Esophagus squamous epithelium (tissue), 5 donors: ENCODE data around the gene GFOD2. TPM values are rescaled to one million over a fixed set of nuclear protein-coding genes. Genes with fewer than 3 reads are reported as not detected.

ENCODE experiments used
- DNase-seq: peaks from one replicate; lab custom pipeline; 2025; lab: John Stamatoyannopoulos, UW
- H3K27ac ChIP-seq, 4 donors: fragments of 200-600 bp; sonication (generic); one replicate each; pipeline ENCODE4 v1.5.1; 2016 to 2019; ENCODE audit warnings: mild to moderate bottlenecking in 1 of 4
- H3K27me3 ChIP-seq, 4 donors: fragments of 200-600 bp; sonication (generic); 1 replicate in 3 of 4; 2 replicates in 1 of 4; pipeline versions ENCODE4 v1.5.1 to v1.6.0; 2017 to 2021; ENCODE audit warnings: antibody characterized with exemption in 1 of 4
- H3K36me3 ChIP-seq, 3 donors: fragments of 200-600 bp; sonication (generic); one replicate each; pipeline ENCODE4 v1.5.1; 2016 to 2019
- H3K4me1 ChIP-seq, 3 donors: fragments of 200-600 bp; sonication (generic); one replicate each; pipeline ENCODE4 v1.5.1; 2017 to 2019
- H3K4me3 ChIP-seq, 4 donors: fragments of 200-600 bp; sonication (generic); 1 replicate in 3 of 4; 2 replicates in 1 of 4; pipeline ENCODE4 v1.5.1; 2016 to 2019; ENCODE audit warnings: mild to moderate bottlenecking in 2 of 4, moderate library complexity in 1 of 4
- H3K9me3 ChIP-seq, 3 donors: fragments of 200-600 bp; sonication (generic); one replicate each; pipeline ENCODE4 v1.5.1; 2016 to 2019
- CTCF ChIP-seq, 6 experiments: fragments of 450-650 bp in 4 of 6; fragments of 200-600 bp in 2 of 6; sonication (generic) in 2 of 6; IDR thresholded peaks; one replicate each; pipeline ENCODE4 v1.5.1; 2016 to 2019; ENCODE audit warnings: antibody characterized with exemption in 6 of 6, mild to moderate bottlenecking in 4 of 6, moderate library complexity in 4 of 6
- POLR2A ChIP-seq, 4 donors: fragments of 450-650 bp; IDR thresholded peaks; one replicate each; pipeline ENCODE4 v1.6.1; 2017; ENCODE audit warnings: antibody characterized with exemption in 4 of 4, mild to moderate bottlenecking in 4 of 4, moderate library complexity in 3 of 4
- WGBS, 2 donors: methylation state at CpG; one replicate each; pipeline ENCODE4 v1.1.5; 2018; 5-methylcytosine and 5-hydroxymethylcytosine counted together
- intact Hi-C: fragments of 100-400 bp; cut with DNase I; formaldehyde crosslinking; loops from one replicate; pipeline ENCODE4 v1.15.0; 2022
- total RNA-seq, 4 donors: library from RNA; depleted of rRNA; stranded (reverse); fragments of >200 nt; gene quantifications; one replicate each; pipeline ENCODE4 v1.1.0, GENCODE V29; 2016
- donor health status: DM: yes; HTN: yes; CAD: no.

Gene GFOD2
- total RNA-seq, 4 donors from 2014 or later: 26.1 to 63.3 (median 37.3) TPM

- DNase-seq: no peak
- Histone ChIP-seq H3K9me3 (no peaks in the 10 kb centered on the region), H3K27ac (no peak overlapping the region), H3K4me1 (peaks cover 26 to 49% (median 27%) of the 10 kb centered on the region in 3 donors), H3K27me3 (no peaks in the 10 kb centered on the region), H3K36me3 (peaks cover 6 to 37% (median 7%) of the 10 kb centered on the region in 3 donors), H3K4me3 (no peak overlapping the region)
- intact Hi-C loops: loop anchor here (10.0 kb wide), 1 partner anchor 97 kb away; the partner anchor contains the start of gene CTCF
- WGBS, 2 donors: 93 to 98% methylated on average over 18 to 22 of the region's 34 CpGs
- TF ChIP-seq POLR2A (IDR thresholded peaks at IDR 0.05) (no peak), CTCF (IDR thresholded peaks at IDR 0.05) (no peak)
These were observed 57.0 kb downstream of the GFOD2 start for GRCh38 chr16:67661886-67662652.

- Histone ChIP-seq H3K27me3 (no peaks in the 10 kb centered on the region), H3K36me3 (peaks cover 6 to 46% (median 7%) of the 10 kb centered on the region in 3 donors), H3K27ac (peak overlapping the region; percentile 84 to 97 (median 96)), H3K4me1 (peaks cover 22 to 41% (median 23%) of the 10 kb centered on the region in 3 donors), H3K4me3 (peak overlapping the region; percentile 53 to 82 (median 78)), H3K9me3 (no peaks in the 10 kb centered on the region)
- no peak for DNase-seq
- no peak for TF ChIP-seq POLR2A (IDR thresholded peaks at IDR 0.05)
- TF ChIP-seq CTCF (IDR thresholded peaks at IDR 0.05): no peak
- intact Hi-C loops: loop anchor here (10.0 kb wide), 1 partner anchor 96 kb away; the partner anchor contains the start of gene CTCF
- WGBS, 2 donors: 12% methylated on average over 32 of the region's 39 CpGs; no CpG with 5 or more reads in 1 of the 2 donors
These were observed 57.9 kb downstream of the GFOD2 start for GRCh38 chr16:67661101-67661761.

GRCh38 chr16:67660564-67661028 lies 58.5 kb downstream of the GFOD2 start, which contains the start of gene PARD6A:
Gene PARD6A (plus strand): TSS chr16:67660960. CDS start chr16:67661039, 79 bp downstream.
- peak within 1 kb of the TSS; percentile 53 to 82 (median 78) for H3K4me3 ChIP-seq
- TF ChIP-seq CTCF (IDR thresholded peaks at IDR 0.05) (peak in 3 of 6 experiments; percentile 10 to 42 (median 25)), POLR2A (IDR thresholded peaks at IDR 0.05) (peak in 1 of 4 donors; percentile 0)
- peaks cover 17 to 35% (median 23%) of the 10 kb centered on the region in 3 donors for H3K4me1 ChIP-seq
- peak; percentile 63 for DNase-seq
- peaks cover 6 to 46% (median 7%) of the 10 kb centered on the region in 3 donors for H3K36me3 ChIP-seq
- no peaks in the 10 kb centered on the region for H3K9me3 ChIP-seq
- H3K27me3 ChIP-seq: peaks cover 0 to 1% (median 0%) of the 10 kb centered on the region in 4 donors
- intact Hi-C loops: loop anchor here (10.0 kb wide), 1 partner anchor 96 kb away; the partner anchor contains the start of gene CTCF
- H3K27ac ChIP-seq: peak within 1 kb of the TSS; percentile 84 to 97 (median 96)
- WGBS, 2 donors: no CpG with 5 or more reads among the region's 48 CpGs

GRCh38 chr16:67659675-67660563 lies 59.2 kb downstream of the GFOD2 start, which contains the start of gene ACD:
Gene ACD (minus strand): TSS chr16:67660260. CDS start chr16:67660220, 40 bp downstream.
- Histone ChIP-seq H3K4me3 (peak within 1 kb of the TSS; percentile 53 to 82 (median 78)), H3K27ac (peak within 1 kb of the TSS; percentile 84 to 97 (median 96)), H3K36me3 (peaks cover 6 to 46% (median 7%) of the 10 kb centered on the region in 3 donors), H3K4me1 (peaks cover 17 to 28% (median 23%) of the 10 kb centered on the region in 3 donors), H3K27me3 (peaks cover 0 to 8% (median 0%) of the 10 kb centered on the region in 4 donors), H3K9me3 (no peaks in the 10 kb centered on the region)
- DNase-seq: peak; percentile 50
- 2% methylated on average over 11 of the region's 83 CpGs; no CpG with 5 or more reads in 1 of the 2 donors for WGBS, 2 donors
- peak in 3 of 4 donors; percentile 48 to 90 (median 67) for TF ChIP-seq POLR2A (IDR thresholded peaks at IDR 0.05)
- no peak for TF ChIP-seq CTCF (IDR thresholded peaks at IDR 0.05)
- intact Hi-C loops: loop anchor here (10.0 kb wide), 1 partner anchor 95 kb away; the partner anchor contains the start of gene CTCF
